ENCODE results near the gene NFE2.
"Not testable (repeated sequence)": the region's sequence is repeated elsewhere in the genome, so short reads cannot be mapped to it uniquely, and the experiment has no call there.

Gene NFE2

DNA sequence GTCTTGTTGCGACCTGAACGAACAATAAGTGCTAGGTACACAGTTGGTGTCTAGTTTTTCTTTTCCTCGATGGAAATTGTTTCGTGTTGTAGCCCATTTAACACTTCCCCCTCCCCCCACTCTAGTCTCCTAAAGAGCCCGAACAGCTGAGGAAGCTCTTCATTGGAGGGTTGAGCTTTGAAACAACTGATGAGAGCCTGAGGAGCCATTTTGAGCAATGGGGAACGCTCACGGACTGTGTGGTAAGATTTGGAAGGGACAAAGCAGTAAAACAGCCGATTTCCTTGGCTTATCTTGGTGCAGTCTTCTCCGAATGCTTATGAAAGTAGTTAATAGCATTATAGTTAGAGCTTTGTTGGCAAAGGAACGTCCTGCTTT lies 19.6 kb downstream of the NFE2 start:
- not testable (repeated sequence) for DNase-seq

DNA sequence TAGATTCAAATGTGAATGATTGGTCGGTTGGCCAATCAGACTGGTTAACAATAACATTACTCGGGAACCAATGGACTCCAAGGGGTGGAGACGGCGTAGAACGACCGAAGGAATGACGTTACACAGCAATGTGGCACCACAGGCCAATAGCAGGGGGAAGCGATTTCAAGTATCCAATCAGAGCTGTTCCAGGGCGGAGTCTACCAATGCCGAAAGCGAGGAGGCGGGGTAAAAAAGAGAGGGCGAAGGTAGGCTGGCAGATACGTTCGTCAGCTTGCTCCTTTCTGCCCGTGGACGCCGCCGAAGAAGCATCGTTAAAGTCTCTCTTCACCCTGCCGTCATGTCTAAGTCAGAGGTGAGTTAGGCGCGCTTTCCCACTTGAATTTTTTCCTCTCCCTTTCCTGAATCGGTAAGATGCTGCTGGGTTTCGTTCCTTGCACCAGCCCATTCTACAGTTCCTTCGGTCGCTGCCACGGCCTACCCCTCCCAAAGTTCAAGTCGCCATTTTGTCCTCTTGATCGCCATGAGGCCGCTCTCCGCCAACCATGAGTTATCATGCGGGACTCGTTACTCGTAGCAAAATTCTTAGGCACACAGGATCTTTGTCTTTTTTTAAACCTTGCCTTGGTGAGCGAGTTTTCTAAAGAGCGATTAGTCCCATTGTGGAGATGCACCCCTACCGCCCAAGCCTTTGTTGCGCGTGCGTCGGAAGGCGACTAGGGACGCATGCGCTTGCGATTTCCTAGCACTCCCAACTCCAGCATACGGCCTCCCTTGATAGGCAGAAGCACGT lies 20.2 kb downstream of the NFE2 start, which contains the start of gene HNRNPA1:
Gene HNRNPA1 (plus strand): TSS at position 259 of the 793 bp plus-strand sequence. CDS start 82 bp downstream, at position 341.
- DNase-seq: peak; percentile 98

DNA sequence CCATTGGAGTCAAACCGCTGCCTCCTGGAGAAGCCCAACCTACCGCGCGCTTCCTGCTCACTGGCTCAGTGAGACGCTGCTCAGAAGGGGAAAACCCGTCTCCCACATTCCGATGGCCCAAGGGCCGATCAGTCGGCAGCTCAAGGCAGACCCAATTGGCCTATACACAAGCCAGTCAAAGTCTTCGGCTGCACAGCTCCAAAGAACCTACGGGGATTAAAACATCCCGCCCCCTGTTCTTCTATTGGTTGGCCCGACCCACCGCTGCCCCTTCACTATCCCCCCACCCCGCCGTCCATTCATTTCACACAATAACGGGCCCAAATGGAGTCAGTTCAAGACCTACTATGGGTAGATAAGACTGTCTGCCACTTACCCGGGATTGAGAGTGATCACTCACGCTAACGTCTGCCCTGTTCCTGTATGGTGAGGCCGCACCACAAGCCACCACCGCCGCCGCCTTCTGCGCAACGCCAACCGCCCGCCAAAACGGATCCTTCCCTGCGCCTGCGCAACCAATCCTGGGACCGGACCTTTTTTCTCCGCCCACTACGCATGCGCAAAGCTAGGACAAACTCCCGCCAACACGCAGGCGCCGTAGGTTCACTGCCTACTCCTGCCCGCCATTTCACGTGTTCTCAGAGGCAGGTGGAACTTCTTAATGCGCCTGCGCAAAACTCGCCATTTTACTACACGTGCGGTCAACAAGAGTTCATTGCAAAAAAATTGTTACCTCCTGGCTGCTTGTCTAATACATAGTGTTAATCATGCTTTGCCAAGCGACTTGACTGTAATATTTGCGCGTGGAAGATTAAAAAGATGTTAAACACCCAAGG lies 21.0 kb downstream of the NFE2 start, which contains the start of gene CBX5:
Gene CBX5 (minus strand): TSS at position 491 of the 836 bp plus-strand sequence. CDS start 22,472 bp downstream, outside the sequence.
- DNase-seq: peak; percentile 98

DNA sequence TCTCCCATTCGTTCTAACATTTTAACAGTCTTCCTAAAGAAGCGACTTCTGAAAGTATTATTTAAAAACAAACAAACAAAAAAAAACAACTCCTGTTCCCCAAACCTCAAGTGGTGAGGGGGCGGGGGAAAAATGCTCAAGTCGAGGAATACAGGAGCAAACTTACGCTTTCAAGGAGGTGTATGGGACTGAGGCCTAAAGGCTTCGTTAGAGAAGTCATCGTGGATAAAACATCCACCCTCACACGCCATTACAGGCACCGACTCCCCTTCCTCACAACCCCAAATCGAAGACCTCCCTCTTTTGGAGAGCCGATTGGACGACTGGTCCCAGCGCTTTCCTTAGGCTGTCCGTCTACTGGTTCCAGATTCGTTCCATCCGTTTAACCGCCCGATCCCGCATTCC lies 21.6 kb downstream of the NFE2 start:
- no peak for DNase-seq

DNA sequence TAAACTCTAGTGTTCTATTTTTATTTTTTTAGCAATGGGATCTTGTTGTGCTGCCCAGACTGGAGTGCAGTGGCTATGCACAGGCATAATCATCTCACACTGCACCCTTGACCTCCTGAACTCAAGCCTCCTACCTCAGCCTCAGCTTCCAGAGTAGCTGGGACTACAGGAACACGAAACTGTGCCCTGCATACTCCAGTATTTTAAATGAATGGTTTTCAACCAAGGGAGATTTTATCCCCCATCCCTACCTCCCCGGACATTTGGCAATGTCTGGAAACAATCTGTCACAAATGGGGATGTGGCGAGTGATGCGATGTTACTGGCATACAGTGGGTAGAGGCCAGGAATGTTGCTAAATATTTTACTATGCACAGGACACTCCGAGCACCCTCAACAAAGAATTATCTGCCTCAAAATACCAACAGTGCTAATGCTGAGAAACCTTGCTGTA lies 23.0 kb downstream of the NFE2 start:
- DNase-seq: no peak

DNA sequence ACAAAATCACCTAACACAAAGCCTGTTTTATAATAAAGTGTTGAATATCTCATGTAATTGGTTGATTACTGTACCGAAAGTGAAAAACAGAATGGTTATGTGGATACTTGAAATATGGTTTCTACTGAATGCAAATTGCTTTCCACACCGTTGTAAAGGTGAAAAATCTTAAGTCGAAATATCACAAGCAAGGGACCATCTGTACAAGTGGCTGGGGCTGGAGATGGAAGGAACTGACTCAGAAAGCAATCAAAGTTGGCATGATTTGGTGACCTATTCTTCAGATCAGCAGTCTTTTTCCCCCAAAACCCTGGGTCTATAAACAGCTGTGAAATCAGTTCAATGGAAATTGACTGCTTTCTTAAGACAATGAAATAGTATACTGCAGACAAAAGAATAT lies 24.4 kb downstream of the NFE2 start:
- no peak for DNase-seq

DNA sequence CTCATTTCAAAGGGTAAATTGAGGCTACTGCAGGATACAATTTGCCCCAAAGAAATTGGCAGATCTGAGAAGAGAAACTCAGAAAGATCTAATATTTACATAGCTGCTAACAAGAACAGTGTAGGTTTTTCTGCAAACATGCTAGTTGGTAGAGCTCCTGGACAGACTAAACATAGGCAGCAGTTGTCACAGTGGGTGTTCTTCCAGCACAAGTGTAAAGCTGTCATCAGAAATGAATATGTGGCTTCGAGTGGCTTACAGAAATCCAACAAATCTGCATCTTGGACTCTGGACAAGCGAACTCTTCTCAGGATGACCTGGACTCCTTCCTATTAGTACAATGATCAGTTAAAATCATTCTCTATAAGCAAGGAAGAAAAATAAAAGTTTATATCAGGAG lies 26.8 kb downstream of the NFE2 start:
- no peak for DNase-seq

DNA sequence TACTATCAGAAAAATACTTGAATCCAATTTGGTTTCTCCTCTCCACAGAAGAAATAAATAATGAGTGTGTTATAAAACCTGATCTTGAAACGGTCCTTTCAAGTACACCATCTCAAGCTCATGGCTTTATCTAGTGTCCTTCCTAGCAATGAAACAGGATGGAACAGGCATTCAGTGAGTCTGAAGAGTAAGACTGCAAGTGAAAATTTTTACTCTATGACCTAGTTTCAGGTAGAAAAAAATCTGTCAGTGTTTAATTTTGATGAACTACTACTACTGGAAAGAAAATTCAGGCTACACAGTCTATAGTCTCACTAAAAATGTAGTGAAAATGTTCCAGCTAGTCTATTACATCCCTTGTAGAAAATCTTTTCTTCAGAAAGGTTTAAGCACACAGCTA lies 28.6 kb downstream of the NFE2 start:
- DNase-seq: no peak

DNA sequence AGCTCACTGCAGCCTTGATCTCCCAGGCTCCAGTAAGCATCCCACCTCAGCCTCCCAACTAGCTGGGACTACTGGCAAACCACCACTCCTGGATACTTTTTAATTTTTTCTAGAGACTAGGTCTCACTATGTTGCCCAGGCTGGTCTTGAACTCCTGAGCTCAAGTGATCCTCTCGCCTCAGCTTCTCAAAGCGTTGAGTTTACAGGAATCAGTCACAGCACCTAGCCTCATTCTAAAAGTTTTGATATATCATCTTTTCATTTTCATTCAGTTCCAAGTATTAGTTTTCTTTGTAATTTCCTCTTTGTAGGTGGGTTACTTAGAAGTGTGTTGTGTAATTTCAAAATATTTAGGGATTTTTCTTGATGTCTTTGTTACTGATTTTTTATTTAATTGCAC lies 30.5 kb downstream of the NFE2 start:
- DNase-seq: no peak

DNA sequence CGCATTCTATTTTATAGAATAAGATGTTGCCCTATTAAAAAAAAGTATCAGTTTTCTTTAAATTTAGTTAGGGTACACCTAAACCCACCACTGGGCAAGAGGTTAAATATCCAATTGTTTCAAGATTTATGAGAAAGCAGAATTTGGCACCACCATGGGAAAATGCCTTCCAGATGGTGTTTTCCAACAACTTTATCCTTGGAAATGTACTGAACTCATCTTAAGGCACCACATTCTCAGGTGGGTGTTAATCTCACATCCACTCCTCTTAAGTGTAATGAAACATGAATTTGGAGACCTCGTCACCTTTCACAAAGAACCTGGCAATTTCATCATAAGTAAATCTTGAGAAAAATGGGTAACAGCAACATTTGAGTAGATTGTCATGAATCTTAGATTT lies 34.0 kb downstream of the NFE2 start:
- DNase-seq: no peak

DNA sequence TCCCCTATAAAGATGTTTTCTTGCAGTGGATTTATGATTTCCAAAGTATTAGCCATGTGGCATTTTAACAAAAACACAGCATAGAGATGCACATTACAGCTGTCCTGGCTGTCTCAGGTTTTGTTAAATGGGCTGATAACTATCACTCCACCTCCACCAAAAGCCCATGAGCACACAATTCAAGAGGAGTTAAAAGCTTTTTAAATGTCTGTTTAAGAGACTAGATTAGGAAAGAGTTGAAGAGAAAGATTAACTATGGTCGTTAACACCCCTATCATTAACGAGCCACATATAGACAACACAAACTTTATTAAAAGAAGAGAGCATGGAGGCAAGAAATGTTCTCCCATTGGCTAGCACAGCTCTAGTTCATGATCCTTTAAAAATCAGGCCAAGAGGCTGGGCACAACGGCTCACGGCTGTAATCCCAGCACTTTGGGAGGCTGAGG lies 35.4 kb downstream of the NFE2 start:
- DNase-seq: no peak

DNA sequence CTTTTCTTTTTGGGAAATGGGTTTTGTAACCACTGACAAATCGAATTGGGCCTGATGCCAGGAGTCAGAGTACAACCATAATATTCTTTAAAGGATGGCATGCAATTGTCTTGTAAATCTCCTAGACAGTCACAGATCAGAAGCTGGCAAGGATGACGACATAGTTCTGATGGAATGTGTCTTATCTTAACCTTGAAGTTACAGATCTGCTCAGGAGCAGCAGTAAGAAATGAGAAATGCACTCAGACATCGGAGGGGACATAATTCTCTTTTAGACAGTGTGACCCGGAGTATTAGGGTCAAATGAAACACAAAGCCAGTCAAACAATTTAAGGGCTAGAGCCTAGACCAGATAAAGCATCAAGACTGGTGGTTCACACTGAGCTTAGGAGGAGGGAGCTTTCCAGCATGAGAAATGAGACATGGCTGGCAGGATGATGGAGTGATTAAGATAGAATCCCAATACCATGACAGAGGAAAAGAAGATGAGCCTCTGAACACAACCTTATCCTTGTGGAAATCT lies 38.4 kb downstream of the NFE2 start:
- DNase-seq: no peak

DNA sequence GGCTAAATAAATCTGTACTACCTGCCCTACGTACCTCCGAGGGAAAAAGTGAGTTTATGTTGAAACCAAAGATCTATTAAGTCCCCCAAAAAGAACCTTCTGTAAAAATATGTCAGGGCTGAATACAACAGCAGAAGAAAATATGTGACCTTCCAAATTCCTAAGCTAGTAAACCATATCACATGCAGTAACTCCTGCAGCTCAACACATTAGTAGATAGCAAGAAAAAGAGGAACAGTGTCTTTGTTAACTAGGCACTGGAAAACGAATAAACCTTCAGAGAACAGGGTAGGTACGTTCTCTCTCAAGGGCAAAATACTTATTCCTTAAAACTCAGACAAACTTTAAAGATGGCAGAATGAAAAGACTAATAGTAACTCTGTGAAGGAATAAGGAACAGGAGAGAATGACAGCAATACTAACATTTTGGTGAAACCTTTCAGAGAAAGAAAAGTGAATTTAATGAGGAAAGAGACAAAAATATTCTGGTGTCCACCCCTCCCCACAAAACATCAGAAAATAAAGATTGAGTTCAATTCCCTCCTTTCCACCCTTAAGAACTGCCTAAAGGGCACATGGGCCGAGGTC lies 38.9 kb downstream of the NFE2 start:
- DNase-seq: no peak

DNA sequence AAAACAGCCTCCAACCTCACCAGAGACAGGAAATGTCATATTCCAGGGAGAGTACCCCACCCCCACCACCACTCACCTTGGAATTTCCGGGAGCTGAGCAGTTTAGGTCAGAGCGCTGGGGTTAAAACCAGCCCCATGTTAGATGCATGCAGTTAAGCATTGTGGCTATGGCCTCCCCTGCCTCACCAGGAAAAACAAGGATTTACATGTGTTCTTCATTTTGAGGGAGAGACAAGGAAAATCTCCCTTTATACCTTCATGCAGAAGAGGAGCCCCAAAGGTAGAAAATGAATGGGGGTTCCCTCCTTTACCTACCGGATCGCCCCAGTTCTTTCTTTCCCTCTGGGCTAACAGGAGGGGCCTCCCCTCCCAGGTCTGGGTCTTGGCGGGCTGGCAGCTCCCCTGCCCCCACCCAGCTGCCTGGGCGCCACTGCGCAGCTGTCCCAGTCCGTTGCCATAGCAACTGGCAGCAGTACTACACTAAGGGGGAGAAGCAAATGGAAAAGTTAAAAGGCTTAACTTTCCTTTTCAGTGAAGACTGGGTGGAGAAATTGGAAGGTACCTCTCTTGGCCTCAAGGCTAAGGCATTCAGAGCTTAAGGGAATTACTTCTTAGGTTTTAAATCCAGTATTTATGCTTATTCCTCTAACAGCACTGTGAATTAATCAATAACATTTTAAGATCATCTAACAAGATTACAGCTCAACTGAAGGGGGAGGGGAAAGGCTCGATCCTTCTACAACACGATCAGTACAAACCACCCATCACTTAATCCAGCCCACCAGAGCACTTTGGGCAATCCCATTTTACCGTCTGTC lies 41.4 kb downstream of the NFE2 start:
- peak; percentile 74 for DNase-seq

DNA sequence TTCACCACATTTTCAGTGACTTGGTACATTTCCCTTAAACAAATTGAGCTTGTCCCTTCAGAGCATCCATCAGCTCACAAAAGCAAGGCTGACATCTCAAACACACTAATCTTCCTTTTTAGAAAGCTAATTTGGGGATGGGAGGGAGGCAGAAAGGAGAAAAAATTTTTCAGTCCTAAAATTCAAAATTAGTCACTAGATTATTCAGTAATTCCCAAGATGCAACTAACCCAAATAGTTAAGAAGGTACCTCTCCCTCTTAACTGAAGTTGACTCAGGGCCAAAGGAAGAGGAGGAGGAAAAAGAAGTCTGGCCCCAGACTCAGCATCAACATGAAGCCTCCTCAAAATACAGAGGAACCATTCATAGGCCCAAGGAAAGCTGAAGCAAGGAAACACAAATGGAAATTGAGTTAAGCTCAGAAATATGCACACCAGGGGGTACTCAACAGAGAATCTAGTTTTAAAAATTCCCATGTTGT lies 42.6 kb downstream of the NFE2 start:
- no peak for DNase-seq

DNA sequence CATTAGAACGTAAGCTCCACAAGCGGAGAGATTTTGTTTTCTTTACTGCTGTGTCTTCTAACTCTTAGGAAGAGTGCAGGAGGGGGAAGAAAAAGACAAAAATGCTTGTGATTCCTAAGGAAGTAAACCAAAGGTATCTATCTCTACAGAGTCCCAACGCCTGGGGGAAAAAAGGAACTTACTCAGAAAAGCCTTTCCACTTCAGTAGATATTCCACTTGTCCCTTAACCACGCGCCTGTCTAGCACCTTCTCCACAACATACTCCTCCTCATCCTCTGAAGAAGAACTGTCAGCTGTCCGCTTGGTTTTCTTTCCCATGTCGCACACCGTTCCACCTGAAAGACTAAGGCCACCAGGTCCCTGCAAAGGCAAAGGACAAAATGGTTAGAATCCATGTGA lies 43.5 kb downstream of the NFE2 start:
- DNase-seq: no peak

DNA sequence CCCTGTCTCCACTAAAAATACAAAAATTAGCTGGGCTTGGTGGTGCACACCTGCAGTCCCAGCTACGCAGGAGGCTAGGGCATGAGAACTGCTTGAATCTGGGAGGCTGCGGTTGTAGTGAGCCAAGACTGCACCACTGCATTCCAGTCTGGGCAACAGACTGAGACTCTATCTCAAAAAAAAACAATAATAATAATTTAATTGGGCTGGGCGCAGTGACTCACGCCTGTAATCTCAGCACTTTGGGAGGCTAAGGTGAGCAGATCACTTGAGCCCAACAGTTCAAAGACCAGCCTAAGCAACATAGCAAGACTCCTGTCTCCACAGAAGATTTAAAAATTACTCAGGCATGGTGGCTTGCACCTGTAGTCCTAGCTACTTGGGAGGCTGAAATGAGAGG lies 47.6 kb downstream of the NFE2 start:
- DNase-seq: no peak

DNA sequence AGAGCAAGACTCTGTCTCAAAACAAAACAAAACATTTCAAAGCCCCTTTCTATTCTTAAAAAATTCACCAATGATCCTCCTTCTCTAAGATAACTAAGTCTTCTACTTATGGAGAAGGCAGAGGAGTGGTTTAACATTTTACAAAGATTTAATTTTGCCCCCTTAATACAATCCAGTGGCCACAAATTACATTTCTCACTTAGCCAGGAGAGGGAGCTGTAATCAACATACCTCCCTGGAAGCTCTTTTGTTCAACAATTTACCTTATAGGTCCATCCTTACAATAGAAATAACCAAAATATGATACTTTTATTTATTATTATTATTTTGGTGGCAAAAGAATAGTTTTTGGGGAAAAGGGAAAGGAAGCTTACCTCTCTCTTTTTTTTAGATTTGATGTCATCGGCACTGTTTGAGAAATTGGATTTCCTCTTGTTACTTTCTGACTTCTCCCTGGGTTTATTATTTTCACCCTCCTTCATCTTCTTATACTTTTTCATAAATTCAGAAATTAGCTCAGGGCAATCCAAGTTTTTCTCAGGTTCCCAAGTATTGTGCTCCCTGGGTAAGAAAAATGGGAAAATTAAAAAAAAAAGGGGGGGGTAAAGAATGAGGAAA lies 49.0 kb downstream of the NFE2 start:
- peak; percentile 32 for DNase-seq

DNA sequence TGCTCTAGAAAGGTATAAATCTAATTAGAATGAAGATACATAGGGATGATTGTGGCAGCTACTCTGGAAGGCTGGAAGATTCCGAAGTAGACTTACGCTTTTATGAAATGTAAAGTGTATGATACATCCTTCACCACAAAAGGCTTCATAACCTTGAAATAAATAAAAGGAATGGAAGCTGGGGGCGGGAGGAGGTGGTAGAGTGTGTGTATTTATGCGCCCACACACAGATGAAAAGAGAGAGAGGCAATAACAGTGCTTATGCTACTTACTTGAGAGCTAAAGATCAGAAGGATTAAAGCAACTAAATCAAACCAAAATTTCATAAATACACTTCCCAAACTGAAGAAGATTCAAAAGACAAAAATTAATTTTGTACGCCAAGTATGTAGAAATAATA lies 51.3 kb downstream of the NFE2 start:
- no peak for DNase-seq

DNA sequence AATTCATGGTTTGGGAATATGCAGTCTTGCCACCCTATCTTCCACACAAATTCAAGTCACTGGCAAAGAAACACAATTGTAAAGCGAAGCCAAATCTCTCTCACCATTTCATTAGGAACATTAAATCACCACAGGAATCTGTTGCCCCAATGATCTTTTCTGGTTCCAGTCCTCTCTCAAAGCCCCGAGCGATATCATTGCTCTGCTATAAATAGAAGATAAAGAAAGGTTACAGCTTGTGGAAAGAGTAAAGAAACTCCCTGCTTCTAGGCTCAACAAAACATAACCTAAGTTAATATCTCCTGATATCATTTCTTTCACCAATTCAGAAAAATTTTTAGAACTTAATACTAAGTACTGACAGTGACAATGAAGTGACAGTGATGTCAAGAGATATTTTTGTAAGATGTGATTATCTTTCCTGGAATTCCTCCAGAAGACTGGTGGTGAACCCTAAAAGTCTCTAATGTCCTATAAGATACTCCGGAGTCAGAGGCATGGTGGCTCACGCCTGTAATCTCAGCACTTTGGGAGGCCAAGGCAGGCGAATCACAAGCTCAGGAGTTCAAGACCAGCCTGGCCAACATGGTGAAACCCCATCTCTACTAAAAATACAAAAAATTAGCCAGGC lies 54.7 kb downstream of the NFE2 start:
- no peak for DNase-seq

Data from NCI-H2029 treated with DMSO at 0.1 percent for 48 hours (cell line).